Measurements from ENCODE around the gene CEACAM1.
A peak's percentile ranks its signal among the peaks of the same experiment; 100 is the strongest.
"Not testable (repeated sequence)": the region's sequence is repeated elsewhere in the genome, so short reads cannot be mapped to it uniquely, and the experiment has no call there.

CEACAM1 gene

DNA sequence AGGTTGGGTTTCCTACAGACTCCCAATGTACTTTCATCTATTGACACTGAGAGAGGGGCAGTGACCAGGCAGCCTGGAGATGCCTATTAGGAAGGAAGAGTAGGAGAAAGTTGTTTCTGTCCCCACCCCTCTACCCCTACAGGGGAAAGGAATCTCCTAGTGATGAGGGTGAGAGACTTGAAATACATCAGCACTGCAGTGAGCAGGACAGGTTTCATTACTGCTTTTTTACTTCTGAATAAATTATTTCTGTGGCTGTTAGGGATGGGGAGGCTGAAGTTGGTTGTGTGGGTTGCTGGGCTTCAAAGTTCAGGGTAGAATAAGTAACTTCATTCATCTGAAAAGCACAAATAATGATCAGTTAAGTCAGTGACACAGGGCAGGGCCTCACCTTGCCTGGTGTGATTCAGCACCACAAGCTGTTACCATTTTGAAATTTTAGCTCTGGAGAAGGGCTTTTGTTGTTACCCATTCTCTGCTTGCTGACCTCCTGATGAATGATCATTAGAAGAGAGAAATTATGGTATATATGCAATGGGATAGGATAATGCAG lies 19.3 kb downstream of the CEACAM1 start:
- no peak for DNase-seq

DNA sequence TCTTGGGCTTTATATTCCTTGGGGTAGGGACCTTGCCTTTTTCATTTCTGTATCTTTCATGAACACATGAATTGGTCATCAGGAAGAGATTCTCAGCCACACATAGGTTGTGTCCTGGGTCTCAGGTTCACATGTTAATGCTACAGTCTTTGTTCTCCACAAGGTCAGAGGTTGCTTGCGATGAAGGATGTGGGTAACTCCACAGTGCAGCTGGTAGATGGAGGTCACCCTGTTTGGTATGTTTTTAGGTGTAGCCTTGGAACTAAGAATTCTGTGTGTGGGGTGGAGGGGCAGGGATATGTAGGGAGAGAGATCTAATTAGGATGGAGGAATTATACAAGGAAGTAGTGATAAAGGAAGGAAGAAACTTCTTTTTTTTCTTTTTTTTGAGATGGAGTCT lies 23.2 kb downstream of the CEACAM1 start:
- no peak for DNase-seq

DNA sequence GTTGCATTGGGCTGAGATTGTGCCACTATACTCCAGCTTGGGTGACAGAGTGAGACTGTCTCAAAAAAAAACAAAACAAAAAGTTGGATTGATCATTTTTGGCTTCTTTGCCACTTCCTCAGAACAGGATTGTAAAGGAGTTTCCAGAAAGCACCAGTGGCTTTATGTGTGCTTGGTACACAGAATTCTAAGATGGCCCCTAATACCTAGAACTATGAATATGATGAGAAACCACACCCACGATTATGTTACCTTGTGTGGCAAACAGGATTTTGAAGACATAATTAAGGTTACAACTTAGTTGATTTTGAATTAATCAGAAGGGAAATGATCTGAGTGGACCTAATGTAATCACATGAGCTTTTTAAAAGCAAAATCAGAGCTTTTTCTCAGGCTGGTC lies 26.5 kb downstream of the CEACAM1 start:
- no peak for DNase-seq

DNA sequence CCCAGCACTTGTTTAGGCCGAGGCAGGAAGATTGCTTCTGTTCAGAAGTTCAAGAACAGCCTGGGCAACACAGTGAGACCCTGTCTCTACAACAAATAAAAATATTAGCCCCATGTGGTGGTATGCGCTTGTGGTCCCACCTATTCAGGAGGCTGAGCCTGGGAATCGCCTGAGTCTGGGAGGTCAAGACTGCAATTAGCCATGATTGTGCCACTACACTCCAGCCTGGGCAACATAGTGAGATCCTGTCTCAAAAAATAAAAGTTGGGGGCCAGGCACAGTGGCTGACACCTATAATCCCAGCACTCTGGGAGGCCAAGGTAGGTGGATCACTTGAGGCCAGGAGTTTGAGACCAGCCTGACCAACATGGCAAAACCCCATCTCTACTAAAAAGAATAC lies 27.0 kb downstream of the CEACAM1 start:
- not testable (repeated sequence) for DNase-seq

DNA sequence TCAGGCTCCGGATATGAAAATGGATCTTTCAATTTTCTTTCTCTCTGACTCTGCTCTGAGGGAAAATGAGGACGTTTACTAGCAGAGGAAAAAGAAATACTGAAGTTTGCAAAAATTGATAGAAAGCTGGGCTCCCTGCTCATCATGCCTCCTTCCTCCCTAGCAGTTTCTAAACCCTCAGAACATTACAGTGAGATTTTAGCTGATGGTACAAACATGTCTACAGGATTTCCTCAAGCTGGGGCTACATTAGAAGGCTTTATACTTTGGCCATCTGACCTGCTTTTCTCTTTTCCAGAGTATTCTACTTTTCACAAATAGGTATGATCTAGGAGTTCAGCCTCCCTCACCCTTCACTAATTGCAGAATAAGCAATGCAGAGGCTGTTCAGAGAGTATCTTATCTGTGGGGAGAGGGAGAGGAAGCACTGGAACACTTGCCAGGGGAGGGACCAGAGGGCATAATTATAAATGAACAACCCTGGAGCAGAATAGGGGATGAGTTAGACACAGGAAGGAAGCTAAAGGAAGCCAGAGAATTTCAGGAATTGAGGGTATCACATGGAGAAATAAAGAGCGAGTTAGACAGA lies 30.0 kb downstream of the CEACAM1 start:
- DNase-seq: no peak

DNA sequence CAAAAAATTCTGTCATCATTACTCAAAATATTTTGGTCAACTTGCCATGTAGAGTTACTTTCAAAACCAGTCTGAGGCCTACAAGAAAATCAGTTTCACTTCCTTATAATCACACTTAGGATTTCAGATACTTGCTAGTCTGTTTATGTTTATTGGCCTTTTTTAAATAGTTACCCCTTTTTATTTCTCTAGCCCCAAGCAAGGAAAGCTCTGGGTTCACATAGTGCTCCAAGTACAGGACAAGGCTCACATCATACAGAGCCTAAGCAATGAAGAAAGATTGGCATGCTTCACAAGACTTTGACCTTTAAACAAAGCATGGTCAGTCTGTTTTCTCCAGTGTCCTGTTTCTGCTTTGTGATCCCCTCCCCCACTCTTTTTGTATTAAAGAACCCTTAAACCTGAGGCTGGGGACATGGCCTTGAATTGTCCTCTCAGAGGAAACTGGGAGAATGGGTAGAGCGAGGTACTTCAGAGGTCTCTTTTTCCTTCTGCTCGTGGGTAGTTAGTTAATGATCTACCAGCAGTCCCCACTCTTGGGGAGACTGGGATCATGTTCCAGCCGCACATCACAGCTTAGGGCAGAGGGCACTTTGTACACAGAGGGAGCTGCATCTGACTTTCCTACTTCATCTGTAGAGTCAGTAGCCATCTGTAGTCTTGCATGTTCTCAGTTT lies 30.7 kb downstream of the CEACAM1 start:
- DNase-seq: no peak

DNA sequence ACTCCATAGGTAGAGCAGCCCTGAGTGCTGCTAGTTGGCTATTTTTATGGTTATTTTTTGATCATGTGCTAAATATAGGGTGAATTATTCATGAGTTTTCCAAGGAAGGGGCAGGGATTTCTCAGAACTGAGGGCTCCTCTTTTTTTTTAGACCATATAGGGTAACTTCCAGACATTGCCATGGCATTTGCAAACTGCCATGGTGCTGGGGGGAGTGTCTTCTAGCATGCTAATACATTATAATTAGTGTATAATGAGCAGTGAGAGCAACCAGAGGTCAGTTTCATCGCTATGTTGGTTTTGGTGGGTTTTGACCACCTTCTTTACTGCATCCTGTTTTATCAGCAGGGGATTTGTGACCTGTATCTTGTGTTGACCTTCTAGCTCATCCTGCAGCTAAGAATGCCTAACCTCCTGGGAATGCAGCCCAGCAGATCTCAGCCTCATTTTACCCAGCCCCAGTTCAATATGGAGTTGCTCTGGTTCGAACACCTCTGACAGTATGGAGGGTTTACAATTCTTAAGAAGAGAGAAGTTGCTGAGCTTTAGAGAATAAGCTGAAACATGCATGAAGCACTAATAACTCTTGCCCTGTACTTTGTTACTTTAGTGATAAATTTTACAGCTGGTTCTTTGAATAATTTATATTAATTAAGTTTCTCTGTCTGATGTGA lies 31.7 kb downstream of the CEACAM1 start:
- DNase-seq: no peak

DNA sequence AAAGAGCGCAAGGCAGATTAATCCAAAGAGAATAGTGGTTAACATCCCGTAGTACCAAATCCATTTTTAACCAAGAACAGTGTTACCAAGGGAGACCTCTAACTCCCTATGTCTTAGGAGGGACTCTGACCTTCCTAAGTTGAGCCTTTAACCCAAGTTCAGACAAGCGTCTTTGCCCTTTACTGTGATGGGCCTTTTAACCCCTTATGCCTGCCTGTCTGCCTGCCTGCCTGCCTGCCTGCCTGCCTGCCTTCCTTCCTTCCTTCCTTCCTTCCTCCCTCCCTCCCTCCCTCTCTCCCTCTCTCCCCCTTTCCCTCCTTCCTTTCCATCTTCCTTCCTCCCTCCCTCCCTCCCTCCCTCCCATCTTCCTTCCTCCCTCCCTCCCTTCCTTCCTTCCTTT lies 32.6 kb downstream of the CEACAM1 start:
- DNase-seq: no peak

DNA sequence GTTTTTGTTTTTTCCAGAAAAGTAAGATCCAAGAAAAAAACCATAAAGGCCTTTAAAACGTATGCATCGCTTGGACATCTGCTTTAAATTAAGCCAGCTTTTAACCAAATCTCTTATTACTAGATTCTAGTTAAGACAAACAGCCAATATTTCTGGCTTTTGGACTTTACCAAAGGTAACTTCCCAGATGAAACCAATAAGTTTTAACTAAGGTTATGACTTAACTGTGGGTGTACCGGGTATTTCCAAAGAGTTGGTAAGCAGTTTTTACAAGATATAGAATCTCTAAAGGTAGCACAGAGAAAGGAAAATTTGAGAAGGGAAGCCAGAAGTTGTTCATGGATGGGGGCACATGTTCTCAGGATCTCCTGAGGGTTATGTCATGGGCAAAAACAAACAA lies 34.0 kb downstream of the CEACAM1 start:
- DNase-seq: no peak

DNA sequence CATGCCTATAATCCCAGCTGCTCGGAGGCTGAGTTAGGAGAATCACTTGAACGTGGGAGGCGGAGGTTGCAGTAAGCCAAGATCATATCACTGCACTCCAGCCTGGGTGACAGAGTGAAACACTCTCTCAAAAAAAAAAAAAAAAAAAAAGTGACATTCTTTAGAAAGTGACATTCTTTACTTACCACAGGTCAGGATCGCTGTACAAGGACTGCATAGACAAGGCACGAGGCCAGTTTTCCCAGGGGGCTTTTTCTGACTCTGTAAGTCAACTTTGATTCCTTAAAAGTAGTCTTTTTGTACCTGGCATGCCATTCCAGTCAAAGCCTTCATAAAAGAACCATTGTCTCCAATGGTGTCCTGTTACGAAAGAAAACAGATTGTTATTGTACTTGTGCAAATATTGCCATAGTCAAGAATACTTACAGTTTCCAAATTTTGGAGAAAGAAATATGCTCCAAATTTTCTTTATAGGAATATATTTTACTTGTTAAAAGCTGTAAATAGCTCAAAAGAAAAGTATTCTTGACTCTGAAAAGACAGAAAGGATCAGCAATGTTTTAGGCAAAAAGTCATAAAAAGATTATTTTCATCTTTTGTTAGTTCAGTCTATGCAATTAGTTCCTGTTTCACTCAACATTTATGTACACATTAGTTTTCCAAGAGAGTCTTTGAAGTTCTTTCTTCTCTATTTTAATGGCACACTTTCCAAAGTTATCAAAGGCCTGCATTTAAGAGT lies 39.3 kb downstream of the CEACAM1 start:
- DNase-seq: peak; percentile 0 to 20

DNA sequence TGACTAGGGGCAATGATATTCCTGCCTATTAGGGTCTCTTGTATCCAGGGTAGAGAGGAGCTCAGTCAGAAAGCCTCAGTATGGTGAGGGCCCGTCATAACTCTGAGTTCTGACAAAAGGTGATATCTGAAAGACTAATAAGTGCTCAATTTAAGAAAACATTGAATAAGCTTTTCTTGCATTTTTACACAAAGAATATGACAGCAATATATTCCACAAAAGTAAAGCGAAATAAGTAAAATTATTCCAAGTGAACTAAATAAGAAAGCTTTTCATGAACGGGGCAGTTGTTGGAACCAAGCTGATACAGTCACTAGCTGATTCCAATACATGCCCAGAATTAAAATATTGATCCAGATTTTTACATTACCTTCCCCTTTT lies 40.5 kb downstream of the CEACAM1 start:
- no peak for DNase-seq

DNA sequence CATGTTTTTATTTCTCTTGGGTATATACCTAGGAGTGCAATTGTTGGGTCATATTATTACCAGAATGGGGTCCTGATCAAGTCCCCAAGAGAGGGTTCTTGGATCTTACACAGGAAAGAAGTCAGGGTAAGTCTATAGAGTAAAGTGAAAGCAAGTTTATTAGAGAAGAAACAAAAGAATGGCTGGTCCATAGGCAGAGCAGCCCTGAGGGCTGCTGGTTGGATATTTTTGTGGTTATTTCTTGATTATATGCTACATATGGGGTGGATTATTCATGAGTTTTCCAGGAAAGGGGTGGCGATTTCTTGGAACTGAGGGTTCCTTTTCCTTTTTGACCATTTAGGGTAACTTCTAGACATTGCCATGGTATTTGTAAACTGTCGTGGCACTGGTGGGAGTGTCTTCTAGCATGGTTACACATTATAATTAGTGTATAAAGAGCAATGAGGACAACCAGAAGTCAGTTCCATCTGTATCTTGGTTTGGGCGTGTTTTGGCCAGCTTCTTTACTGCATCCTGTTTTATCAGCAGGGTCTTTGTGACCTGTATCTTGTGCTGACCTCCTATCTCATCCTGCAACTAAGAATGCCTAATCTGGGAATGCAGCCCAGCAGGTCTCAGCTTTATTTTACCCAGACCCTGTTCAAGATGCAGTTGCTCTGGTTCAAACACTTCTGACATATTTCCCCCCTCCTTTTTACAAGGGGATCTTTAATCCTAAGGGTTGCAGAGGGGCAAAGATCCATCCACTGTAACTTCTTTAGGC lies 41.1 kb downstream of the CEACAM1 start:
- DNase-seq: no peak

DNA sequence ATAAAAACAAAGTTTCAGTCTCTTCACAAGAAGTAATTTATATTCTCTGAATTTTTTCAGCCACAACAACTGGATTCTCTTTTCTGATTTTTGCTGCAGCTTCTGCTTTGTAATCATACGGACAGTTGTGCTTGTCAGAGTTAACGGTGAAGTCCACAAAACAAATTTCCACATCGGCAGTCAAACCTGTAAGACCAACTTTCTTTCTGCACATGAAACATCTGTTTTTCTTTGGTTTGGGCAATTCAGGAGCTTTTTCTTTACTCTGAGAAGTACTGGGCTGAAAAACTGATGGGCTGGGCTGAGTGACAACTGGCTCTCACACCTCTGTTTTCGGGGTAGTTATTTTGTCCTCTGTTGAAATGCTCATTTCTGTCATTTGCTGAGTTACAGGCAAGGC lies 43.2 kb downstream of the CEACAM1 start:
- not testable (repeated sequence) for DNase-seq

DNA sequence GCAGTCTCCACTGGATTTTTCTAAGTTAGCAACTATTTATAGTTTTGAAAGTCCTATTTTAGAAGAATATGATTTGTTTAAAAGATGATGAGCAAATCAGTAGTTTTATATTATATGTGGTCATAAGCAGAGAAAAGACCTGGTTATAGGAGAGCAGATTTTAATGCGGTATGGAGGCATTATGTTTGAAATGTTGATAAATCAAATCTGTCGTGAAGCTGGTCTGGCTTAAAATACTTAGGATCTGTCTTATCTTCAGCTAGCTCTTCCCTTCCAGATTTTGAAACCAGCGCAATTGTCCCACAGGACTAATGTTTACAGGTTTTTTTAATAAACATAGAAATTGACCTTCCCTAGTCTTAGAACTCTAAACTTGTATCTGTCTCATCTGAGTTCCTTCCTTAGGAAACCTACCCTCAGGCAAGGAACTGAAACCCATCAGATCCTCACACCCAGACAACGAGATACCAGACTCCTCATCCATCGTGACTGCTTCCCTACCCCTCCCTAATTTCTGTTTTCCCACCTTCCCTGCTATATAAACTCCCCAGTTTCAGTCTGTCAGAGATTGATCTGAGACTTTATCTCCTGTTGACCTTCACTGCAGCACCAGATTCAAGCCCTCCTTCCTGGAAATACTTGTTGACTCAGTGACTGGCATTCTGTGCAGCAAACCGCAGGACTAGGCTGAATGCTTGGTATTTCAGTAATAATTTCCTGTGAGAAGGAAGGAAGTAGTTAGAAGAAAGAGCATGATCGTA lies 47.8 kb downstream of the CEACAM1 start:
- no peak for DNase-seq

DNA sequence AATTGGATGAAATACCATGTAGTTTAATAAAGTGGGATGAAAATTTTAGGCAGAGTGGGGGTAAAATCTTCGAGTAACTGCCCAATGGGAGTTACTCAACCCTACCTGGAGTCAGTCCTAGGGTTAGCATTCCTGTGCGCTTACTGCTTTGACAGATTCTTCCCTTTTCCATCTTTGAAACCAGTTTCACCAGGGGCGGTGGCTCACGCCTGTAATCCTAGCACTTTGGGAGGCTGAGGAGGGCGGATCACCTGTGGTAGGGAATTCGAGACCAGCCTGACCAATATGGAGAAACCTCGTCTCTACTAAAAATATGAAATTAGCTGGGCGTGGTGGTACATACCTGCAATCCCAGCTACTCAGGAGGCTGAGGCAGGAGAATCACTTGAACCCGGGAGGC lies 48.5 kb downstream of the CEACAM1 start:
- DNase-seq: no peak

DNA sequence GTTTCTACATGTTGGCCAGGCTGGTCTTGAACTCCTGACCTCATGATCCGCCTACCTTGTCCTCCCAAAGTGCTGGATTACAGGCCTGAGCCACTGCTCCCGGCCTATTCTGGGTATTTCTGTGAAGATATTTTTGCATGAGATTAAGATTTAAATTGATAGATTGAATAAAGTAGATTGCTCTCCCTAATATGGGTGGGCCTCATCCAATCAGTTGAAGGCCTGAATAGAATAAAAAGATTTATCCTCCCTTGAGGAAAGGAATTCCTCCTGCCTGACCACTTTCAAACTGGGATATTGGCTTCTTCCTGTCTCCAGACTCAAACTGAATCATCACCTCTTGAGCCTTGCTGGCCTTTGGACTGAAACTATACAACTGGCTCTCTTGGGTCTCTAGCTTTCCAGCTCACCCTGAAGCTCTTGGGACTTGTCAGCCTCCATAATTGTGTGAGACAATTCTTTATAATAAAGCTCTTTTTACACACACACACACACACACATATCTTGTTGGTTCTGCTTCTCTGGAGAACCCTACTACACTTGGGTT lies 49.4 kb downstream of the CEACAM1 start:
- no peak for DNase-seq

DNA sequence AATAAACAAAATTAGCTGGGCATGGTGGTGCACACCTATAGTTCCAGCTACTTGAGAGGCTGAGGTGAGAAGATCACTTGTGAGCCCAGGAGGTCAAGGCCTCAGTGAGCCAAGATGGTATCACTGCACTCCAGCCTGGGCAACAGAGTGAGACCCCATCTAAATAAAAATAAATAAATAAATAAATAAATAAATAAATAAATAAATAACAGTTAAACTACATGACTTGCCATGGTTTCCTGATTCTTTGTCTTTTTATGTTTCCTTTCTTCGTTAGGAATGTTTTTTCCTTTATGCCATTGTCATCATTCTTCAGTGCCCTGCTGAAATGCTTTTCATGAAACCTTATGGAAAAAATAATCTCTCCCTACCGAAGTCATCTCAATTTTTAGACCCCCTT lies 50.3 kb downstream of the CEACAM1 start:
- DNase-seq: no peak

DNA sequence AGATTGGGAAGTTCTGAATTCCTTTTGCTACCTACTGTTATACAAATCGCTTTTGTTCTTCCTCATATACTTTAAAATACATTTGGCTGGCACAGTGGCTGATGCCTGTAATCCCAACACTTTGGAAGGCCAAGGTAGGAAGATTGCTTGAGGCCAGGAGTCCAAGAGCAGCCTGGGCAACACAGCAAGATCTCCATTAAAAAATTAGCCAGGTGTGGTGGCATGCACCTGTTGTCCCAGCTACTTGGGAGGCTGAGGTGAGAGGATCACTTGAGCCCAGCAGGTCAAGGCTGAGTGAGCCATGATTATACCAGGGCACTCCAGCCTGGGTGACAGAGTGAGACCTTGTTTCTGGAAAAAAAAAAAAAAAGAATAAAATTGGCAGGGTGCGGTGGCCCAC lies 51.2 kb downstream of the CEACAM1 start:
- DNase-seq: no peak

DNA sequence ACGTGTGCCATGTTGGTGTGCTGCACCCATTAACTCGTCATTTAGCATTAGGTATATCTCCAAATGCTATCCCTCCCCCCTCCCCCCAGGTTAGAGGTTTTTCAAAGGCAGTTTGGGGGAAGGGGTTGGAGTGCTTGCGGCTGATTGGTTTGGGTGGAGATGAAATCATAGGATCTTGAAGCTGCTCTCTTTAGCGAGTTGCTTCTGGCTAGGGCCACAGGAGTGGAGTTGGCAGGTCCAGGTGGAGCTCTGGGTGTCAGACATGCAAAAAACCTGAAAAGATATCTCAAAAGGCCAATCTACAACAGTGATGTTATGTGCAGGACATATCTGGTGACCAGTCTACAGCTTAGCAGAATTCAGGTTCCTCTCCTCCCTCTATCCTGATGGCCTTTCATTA lies 52.9 kb downstream of the CEACAM1 start:
- DNase-seq: no peak

DNA sequence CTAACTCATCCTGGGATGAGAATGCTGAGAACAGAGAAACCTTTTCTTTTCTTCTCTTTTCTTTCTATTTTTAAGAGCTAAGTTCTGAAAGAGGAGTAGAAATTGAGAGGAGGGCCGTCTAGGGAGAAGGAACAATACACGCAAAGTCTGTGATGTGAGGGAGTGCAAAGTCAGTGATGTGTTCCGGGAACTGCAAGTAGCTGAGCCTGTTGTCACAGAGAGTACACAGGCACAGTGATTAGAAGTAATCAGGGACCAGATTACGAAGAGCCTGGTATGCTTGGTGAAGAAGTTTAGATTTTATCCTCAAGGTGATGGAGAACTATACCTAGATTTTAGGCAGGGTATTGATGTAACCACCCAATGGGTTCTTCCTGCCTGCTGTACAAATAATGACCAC lies 53.5 kb downstream of the CEACAM1 start:
- DNase-seq: no peak

DNA sequence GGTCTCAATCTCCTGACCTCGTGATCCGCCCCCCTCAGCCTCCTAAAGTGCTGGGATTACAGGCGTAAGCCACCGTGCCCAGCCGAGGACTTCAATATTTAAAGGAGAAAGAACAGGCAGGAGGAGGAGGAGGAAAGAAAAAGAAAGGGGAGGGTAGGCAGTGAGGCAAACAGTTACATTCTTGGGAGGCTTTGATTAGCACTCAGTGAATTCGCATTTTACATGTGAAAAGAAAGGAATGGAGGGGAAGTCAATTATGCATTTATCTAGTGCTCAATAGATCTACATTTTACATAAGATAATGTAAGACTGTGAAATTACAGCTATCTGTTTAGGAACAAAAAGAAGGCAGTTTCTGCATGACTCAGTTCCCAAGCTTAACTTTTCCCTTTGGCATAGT lies 54.6 kb downstream of the CEACAM1 start:
- no peak for DNase-seq
